ENCODE data around the gene CRYBA2. TPM values are rescaled to one million over a fixed set of nuclear protein-coding genes. Genes with fewer than 3 reads are reported as not detected.

The CRYBA2 gene
- total RNA-seq, 1 donor from 2014 or later = not detected

DNA sequence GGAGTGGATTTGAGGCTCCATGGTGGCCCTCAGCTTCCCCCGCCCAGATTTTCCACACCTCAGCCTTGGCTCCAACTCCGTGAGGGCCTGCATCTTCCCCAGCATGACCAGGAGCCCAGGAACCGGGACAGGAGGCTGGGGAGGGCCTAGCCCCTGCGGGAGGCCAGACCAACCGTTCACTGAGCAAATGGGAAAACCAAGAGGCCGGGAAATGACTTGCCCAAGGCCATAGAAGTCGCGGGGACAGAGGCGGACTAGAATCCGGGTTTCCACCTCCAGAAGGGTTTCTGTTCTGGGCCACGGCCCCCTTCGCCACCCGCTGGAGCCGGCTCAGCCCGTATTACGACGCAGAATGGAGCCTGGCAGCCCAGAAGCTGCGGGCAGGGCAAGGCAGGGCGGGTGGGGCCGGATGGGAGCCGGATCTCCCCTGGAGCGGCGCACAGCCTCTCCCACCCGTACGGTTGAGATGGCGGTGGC, 7.9 kb upstream of the CRYBA2 start:
- peak overlapping the region; percentile 80 for H3K27ac ChIP-seq
- peaks cover 77% of the 10 kb centered on the region for H3K27me3 ChIP-seq
- H3K4me1 ChIP-seq = peaks cover 19% of the 10 kb centered on the region
- no peaks in the 10 kb centered on the region for H3K36me3 ChIP-seq
- ATAC-seq = peak; percentile 5
- intact Hi-C loops (cut with DNase I) = no loop called here
- no peaks in the 10 kb centered on the region for H3K9me3 ChIP-seq
- TF ChIP-seq, protein P1, sequence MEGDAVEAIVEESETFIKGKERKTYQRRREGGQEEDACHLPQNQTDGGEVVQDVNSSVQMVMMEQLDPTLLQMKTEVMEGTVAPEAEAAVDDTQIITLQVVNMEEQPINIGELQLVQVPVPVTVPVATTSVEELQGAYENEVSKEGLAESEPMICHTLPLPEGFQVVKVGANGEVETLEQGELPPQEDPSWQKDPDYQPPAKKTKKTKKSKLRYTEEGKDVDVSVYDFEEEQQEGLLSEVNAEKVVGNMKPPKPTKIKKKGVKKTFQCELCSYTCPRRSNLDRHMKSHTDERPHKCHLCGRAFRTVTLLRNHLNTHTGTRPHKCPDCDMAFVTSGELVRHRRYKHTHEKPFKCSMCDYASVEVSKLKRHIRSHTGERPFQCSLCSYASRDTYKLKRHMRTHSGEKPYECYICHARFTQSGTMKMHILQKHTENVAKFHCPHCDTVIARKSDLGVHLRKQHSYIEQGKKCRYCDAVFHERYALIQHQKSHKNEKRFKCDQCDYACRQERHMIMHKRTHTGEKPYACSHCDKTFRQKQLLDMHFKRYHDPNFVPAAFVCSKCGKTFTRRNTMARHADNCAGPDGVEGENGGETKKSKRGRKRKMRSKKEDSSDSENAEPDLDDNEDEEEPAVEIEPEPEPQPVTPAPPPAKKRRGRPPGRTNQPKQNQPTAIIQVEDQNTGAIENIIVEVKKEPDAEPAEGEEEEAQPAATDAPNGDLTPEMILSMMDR (IDR thresholded peaks at IDR 0.05) = no peak
- H3K4me3 ChIP-seq = peak overlapping the region; percentile 40
- DNase-seq = no peak

DNA sequence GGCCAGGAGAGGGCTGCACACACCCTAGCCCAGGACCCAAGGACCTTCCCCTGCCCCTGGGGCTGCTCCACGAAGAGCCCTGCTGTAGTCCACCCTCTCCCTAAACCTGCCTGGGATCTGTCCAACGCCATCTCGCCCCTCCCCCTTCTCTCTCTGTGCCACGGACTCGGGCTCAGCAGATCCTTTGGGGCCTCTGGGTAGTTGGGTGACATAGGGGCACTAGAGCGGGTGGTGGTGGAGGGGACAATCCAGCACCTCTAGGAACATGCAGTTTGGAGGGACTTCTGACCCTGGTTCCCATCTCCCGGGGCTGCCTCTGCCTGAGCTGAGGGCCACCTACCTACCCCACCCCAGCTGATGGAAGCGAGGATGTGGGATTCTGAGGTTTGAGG, 7.3 kb upstream of the CRYBA2 start:
- H3K27ac ChIP-seq = no peak overlapping the region
- DNase-seq = no peak
- TF ChIP-seq, protein P1 (IDR thresholded peaks at IDR 0.05) = no peak
- intact Hi-C loops (cut with DNase I) = no loop called here
- H3K4me1 ChIP-seq = peaks cover 23% of the 10 kb centered on the region
- no peaks in the 10 kb centered on the region for H3K9me3 ChIP-seq
- no peaks in the 10 kb centered on the region for H3K36me3 ChIP-seq
- peak overlapping the region; percentile 40 for H3K4me3 ChIP-seq
- peaks cover 77% of the 10 kb centered on the region for H3K27me3 ChIP-seq
- ATAC-seq = no peak

DNA sequence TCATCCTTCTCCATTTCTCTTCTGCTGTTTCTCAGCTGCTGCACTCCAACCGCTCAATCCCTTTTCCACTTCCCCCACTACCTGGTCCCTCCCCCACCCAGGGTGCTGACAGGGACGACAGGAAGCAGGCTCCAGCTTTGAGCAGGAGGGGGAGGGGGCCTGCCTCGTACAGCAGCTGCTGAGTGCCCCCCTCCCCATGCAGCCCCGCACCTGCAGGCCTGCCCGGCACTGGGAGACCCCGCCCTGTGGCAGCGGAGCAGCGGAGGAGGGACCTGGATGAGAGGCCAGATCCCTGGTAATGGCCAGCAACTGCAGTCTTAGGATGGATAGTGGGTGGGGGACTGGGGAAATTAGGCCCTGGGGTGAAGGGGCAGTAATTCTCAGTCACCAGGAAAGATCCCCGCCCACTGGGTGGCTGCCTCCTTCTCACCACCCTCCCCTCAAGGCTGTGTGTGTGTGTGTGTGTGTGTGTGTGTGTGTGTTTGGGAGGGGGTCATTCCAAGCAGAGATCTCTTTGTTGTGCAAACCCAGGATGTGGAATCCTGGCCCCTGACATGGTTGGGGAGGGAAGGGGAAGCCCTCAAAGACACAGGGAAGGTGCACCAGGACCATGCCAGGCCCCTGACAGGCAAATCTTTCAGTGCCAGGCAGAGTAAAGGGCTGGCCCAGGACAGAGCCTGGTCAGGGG, 6.8 kb upstream of the CRYBA2 start:
- TF ChIP-seq, protein P1 (IDR thresholded peaks at IDR 0.05) = no peak
- Histone ChIP-seq H3K27me3 (peaks cover 77% of the 10 kb centered on the region), H3K36me3 (no peaks in the 10 kb centered on the region), H3K4me3 (no peak overlapping the region), H3K27ac (no peak overlapping the region), H3K9me3 (no peaks in the 10 kb centered on the region), H3K4me1 (peaks cover 23% of the 10 kb centered on the region)
- DNase-seq (no peak), ATAC-seq (no peak)
- intact Hi-C loops (cut with DNase I) = no loop called here

DNA sequence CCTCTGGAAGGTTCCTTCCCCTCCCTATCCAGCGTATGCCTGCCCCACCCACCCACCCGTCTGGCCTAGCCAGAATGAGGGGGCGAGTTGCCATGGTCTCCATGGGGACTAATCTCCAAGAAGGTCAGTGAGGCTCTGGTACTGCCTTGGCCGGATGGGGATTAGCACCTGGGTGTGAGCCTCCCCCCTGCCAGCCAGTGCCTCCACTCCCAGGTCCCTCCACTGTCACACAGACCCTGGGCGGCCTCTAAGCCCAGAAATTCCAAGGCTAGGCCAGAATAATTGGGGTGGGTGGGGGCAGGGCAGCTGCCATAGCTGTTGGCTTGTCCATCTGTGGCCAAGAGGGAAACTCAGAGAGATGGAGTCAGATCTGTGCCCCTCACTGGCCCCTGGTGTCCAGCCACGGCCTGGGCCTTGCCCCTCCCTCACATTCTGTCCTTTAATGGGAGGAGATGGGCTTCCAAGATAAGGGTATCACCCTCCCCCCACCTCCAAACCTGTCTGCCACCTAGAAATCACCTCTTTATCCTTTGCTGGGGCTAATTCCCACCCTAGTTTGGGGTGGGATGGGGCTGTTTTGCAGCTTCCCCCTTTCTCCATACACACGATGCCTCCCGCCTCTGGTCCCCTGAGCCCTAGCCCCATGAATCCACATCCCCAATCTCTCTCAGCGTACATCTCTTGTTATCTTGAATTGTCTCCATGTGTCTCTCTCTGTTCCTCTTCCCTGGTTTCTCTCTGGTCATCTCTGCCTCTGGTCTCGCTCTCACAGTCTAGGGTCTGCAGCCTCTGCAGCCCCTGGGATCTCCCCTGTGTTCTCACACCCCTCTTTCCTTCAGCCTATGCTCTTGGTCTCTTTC, 6.0 kb upstream of the CRYBA2 start:
- H3K4me1 ChIP-seq = peaks cover 23% of the 10 kb centered on the region
- DNase-seq = no peak
- ATAC-seq = no peak
- TF ChIP-seq, protein P1 (IDR thresholded peaks at IDR 0.05) = no peak
- peaks cover 78% of the 10 kb centered on the region for H3K27me3 ChIP-seq
- H3K27ac ChIP-seq = no peak overlapping the region
- intact Hi-C loops (cut with DNase I) = no loop called here
- no peak overlapping the region for H3K4me3 ChIP-seq
- no peaks in the 10 kb centered on the region for H3K36me3 ChIP-seq
- no peaks in the 10 kb centered on the region for H3K9me3 ChIP-seq

DNA sequence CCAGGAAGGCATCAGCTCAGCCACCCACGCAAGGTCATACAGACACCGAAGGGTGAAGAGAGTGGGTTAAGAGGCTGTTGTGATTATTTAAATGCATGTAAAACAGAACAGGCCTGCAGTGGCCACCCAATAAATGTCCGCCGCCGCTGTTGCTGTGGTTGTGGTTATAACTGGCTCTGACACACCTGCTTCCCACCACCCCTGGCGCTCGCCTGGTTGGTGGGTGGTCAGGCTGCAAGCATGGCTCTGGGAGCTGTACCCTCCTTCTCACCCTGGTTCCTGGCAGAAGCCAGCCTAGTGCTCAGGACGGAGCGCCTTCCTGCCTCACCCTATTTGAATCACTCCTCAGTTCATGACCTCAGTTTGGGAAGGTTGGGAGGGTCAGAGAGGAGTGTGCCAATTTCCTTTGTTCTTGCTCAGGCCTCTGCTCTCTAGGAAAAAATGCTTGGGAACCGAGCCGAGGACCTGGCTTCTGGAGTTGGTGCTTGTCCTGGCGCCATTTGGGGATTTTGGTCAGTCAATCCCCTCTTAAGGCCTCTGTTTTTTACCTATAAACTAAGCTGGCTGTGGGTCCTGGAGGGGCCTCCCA, 5.3 kb upstream of the CRYBA2 start:
- Histone ChIP-seq H3K9me3 (no peaks in the 10 kb centered on the region), H3K4me3 (no peak overlapping the region), H3K27me3 (peaks cover 78% of the 10 kb centered on the region), H3K27ac (no peak overlapping the region), H3K36me3 (no peaks in the 10 kb centered on the region), H3K4me1 (peaks cover 29% of the 10 kb centered on the region)
- TF ChIP-seq, protein P1 (IDR thresholded peaks at IDR 0.05) = no peak
- DNase-seq = no peak
- intact Hi-C loops (cut with DNase I) = no loop called here
- no peak for ATAC-seq
